Astrocyte of the spinal cord (primary cell): ENCODE results near the gene GARNL3.

Experiments used
- DNase-seq: peaks from one replicate; pipeline ENCODE4 v3.0.0; 2011; ENCODE audit warnings: low read depth, low spot score
- H3K4me3 ChIP-seq: 2 replicates; pipeline ENCODE4 v1.5.1; 2011; ENCODE audit warnings: low read depth, mild to moderate bottlenecking, low read length, moderate library complexity
- in situ Hi-C: cut with HindIII; loops from 2 replicates; pipeline ENCODE4 v1.10.0; 2017; ENCODE audit warnings: low sequenced_read_pairs
- TF ChIP-seq, protein P1 (sequence below): IDR thresholded peaks from 2 replicates; pipeline ENCODE4 v1.5.1; 2012; ENCODE audit warnings: low read depth, mild to moderate bottlenecking, low read length, inconsistent platforms

Gene GARNL3

DNA sequence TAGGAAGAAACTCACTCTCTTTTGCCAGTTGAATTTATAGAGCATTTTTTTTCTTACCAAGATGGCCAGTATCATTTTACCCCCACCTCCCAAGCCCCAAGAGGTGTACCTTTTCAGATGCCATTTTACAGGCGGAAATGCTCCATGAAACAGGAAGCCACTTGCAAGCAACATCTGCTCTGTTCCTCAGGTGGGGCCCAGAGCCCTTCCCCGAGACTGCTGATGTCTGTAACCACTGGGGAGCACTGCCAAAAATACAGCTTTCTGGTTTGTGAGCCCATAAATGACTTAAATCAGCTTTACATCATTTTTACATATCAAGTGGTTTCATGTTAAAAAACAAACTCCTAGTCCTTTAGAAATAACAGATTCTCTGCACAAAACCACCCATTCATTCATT lies 42.9 kb upstream of the GARNL3 start:
- TF ChIP-seq, protein P1, sequence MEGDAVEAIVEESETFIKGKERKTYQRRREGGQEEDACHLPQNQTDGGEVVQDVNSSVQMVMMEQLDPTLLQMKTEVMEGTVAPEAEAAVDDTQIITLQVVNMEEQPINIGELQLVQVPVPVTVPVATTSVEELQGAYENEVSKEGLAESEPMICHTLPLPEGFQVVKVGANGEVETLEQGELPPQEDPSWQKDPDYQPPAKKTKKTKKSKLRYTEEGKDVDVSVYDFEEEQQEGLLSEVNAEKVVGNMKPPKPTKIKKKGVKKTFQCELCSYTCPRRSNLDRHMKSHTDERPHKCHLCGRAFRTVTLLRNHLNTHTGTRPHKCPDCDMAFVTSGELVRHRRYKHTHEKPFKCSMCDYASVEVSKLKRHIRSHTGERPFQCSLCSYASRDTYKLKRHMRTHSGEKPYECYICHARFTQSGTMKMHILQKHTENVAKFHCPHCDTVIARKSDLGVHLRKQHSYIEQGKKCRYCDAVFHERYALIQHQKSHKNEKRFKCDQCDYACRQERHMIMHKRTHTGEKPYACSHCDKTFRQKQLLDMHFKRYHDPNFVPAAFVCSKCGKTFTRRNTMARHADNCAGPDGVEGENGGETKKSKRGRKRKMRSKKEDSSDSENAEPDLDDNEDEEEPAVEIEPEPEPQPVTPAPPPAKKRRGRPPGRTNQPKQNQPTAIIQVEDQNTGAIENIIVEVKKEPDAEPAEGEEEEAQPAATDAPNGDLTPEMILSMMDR, result no peak
- no peak for DNase-seq

DNA sequence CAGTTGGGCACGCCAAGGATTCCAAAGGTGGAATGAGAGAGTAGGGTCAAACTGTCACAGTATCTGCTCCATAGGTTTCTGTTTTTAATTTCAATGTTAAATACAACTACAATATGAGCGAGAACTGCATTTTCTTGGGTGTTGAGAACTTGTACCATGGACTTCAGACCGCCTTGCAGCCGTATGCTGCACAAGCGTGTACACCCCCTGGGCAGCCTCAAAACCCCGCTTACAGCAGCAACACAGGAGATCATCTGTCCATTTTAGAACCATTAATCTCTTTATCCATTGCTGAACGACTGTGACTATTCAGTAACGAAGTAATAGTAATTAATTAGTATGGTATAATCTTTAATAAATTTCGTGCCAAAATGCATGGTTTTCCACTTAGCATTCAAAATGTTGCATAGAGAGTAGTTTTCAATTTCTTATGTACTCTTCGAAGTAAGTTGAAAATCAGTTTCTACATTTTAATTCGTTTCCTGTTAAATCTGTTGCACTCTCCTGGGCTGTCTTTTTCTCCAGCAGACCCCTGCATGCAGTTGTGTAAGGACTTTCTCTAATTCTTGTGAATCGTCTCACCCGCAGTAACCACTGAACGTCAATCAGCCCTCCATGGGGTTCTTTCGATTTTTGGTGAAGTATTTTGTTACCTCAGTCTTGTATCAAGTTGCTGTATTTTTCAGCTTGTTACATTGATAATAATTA lies 42.0 kb upstream of the GARNL3 start:
- TF ChIP-seq, protein P1, result no peak
- DNase-seq, result no peak
- no peak overlapping the region for H3K4me3 ChIP-seq
- in situ Hi-C loops, result no loop called here

More for the DNA sequence above, 42.9 kb upstream of the GARNL3 start:
- no peak overlapping the region for H3K4me3 ChIP-seq
- in situ Hi-C loops, result no loop called here

DNA sequence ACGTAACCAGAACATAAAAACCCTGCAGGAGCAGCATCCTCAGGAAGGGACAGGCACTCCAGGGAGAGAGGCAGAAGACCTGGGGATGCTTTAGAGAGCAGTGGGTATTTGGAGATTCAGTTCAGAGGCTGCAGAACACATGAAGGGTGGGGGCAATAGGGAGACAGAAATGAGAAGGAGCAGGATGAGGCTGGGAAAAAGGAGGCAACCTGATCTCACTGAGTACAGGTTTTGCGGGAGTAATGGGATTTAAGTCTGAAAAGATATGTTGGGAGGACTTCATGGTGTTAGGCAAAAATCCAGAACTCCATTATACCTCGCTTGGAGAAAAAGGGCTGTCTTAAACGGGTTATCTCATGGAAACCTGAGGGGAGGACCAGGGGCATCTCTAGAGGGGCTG lies 41.3 kb upstream of the GARNL3 start:
- no peak for DNase-seq
- TF ChIP-seq, protein P1, result no peak
- H3K4me3 ChIP-seq, result no peak overlapping the region
- in situ Hi-C loops, result no loop called here

DNA sequence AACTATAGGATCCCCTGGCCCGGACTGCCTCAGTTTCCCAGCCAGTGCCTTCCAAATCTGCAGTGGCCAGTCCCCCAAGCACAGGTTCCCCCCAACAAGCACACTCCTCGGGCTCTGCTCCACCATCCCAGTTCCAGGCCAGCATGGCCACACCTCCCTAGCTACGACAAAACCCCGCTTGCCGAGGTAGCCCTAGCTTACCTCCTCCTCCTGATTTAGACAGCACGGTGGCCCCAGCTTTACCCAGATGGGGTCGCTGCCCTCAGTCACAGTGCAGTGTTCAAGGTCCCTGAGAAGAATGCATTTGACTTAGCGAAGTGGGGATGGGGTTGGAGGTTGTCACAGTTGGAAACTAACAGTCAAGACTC lies 40.8 kb upstream of the GARNL3 start:
- DNase-seq, result no peak
- in situ Hi-C loops, result no loop called here

DNA sequence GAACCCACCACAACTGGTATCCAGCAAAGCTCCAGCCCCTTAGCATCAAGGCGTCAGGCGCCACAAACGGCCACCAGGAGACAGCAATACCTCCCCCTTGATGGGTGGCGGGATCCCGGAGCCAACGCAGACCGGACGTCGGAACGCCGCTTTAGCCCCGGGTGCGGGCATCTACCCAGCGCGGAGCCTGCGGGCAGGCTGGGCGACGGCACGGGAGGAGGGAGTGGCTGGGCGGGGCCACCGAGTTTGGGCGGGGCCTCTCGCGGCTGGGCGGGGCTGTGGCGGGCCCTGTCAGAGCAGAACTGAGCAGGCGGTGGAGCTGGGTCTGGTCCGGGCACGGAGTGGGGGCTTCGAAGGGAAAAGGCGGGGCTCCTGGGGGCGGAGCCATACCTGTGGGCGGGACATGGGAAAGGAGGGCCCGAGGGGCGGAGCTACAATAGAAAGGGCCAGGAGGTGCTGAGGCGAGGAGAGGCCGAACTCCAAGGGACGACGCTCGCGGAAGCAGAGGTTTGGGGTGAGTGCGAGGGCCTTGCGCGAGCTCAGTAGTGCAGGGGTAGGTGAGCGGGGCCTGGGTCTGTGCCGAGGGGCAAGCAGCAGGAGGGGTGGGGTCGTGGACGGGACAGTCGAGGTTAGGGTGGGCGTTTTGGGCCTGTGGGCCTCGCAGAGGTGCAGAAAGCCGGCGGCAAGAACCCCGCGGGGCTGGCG lies 40.2 kb upstream of the GARNL3 start:
- H3K4me3 ChIP-seq, result peak overlapping the region; percentile 52

More for the DNA sequence above, 40.8 kb upstream of the GARNL3 start:
- H3K4me3 ChIP-seq, result peak overlapping the region; percentile 10
- TF ChIP-seq, protein P1, result no peak

DNA sequence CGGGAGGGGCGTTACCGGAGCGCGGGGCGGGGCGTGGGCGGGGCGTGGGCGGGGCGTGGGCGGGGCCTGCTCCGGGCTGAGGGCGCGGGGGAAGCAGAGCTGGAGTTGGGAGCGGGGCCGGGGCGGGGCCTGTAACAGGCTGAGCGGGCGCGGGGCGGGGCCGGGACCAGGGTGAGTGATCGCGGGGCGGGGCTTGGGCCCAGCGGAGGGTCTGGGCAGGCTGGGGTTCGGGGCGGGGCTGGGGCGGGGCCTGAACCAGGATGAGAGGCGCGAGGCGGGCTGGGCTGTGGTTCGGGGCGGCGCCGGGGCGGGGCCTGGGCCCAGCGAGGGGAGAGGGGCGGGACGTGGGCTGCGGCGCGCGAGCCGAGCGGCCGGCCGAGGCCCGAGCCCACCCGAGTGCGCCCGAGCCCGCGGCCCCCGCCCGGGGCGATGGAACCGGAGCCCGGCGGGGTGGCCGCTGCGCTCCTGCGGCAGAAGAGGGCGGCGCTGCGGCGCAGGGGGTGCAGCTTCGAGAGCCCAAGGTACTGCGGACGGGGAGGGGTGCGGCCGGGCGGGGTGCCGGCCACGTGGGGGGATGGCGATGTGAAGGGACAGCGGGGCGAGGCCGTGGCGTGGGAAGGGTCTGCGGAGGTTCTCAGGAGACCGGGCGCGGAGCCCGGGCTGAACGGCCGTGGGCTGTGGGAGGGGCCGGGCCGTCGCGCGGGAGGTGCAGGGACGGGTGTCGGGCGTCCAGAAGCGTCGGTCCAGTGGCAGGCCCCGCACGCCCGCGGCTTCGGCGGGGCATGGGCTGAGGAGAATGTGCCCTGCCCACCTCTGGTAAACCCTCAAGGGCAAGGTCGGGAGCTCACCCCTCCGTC lies 39.5 kb upstream of the GARNL3 start:
- in situ Hi-C loops, result no loop called here
- peak overlapping the region; percentile 52 for H3K4me3 ChIP-seq
- DNase-seq, result peak; percentile 91
- TF ChIP-seq, protein P1, result no peak

More for the DNA sequence above, 40.2 kb upstream of the GARNL3 start:
- in situ Hi-C loops, result no loop called here
- DNase-seq, result peak; percentile 82
- TF ChIP-seq, protein P1, result peak; percentile 34
